HG02970 (cell line): Measurements from ENCODE around the gene MKKS.

Experiments
- ATAC-seq: cut with Tn5 transposase; IDR thresholded peaks from one replicate; pipeline ENCODE4 v1.9.1; 2021; ENCODE audit warnings: mild to moderate bottlenecking, moderate library complexity, moderate number of reproducible peaks; ENCODE audit not compliant: unreplicated experiment, low FRiP score

The MKKS gene

GRCh38 chr20:10433623-10434466 is at the start of gene MKKS:
MKKS (minus strand) TSS chr20:10434222; CDS start chr20:10413514, 20,708 bp downstream.
- ATAC-seq = peak; percentile 64

- no peak for ATAC-seq
Measured at GRCh38 chr20:10483691-10484090, 49.7 kb upstream of the MKKS start.

GRCh38 chr20:10481676-10482075 is 47.7 kb upstream of the MKKS start:
- no peak for ATAC-seq

- no peak for ATAC-seq
Measured at GRCh38 chr20:10478930-10479329, 44.9 kb upstream of the MKKS start.

GRCh38 chr20:10478205-10478604 is 44.2 kb upstream of the MKKS start:
- peak; percentile 59 for ATAC-seq

GRCh38 chr20:10476319-10476724 is 42.3 kb upstream of the MKKS start:
- peak; percentile 41 for ATAC-seq

- no peak for ATAC-seq
Measured at GRCh38 chr20:10475225-10475624, 41.2 kb upstream of the MKKS start.

- no peak for ATAC-seq
Measured at GRCh38 chr20:10474606-10475184, 40.7 kb upstream of the MKKS start.

- ATAC-seq = no peak
Measured at GRCh38 chr20:10472871-10473270, 38.8 kb upstream of the MKKS start.

- ATAC-seq = no peak
Measured at GRCh38 chr20:10470276-10470675, 36.3 kb upstream of the MKKS start.

- ATAC-seq = no peak
Measured at GRCh38 chr20:10469599-10469998, 35.6 kb upstream of the MKKS start.

GRCh38 chr20:10469056-10469455 is 35.0 kb upstream of the MKKS start:
- no peak for ATAC-seq

GRCh38 chr20:10468340-10468845 is 34.4 kb upstream of the MKKS start:
- no peak for ATAC-seq

- no peak for ATAC-seq
Measured at GRCh38 chr20:10467681-10468339, 33.8 kb upstream of the MKKS start.

GRCh38 chr20:10466855-10467254 is 32.8 kb upstream of the MKKS start:
- no peak for ATAC-seq

- no peak for ATAC-seq
Measured at GRCh38 chr20:10466325-10466724, 32.3 kb upstream of the MKKS start.

GRCh38 chr20:10465135-10465534 is 31.1 kb upstream of the MKKS start:
- no peak for ATAC-seq

- no peak for ATAC-seq
Measured at GRCh38 chr20:10463622-10464021, 29.6 kb upstream of the MKKS start.

- no peak for ATAC-seq
Measured at GRCh38 chr20:10462516-10462915, 28.5 kb upstream of the MKKS start.

- no peak for ATAC-seq
Measured at GRCh38 chr20:10461495-10461894, 27.5 kb upstream of the MKKS start.

- no peak for ATAC-seq
Measured at GRCh38 chr20:10454151-10454750, 20.2 kb upstream of the MKKS start.
